BE2C (cell line): Measurements from ENCODE around the gene SNRPD1.
A peak's percentile ranks its signal among the peaks of the same experiment; 100 is the strongest.

Experiments used
- DNase-seq: peaks from one replicate; pipeline ENCODE4 v3.0.0-alpha.2; 2020
- H3K27me3 ChIP-seq: fragments of 250-450 bp; sonication (Bioruptor Pico); 2 replicates; pipeline ENCODE4 v1.5.1; 2020; ENCODE audit warnings: mild to moderate bottlenecking
- H3K36me3 ChIP-seq: fragments of 250-450 bp; sonication (Bioruptor Pico); 2 replicates; pipeline ENCODE4 v1.5.1; 2020; ENCODE audit warnings: mild to moderate bottlenecking
- H3K4me1 ChIP-seq: fragments of 250-450 bp; sonication (Bioruptor Pico); 2 replicates; pipeline ENCODE4 v1.5.1; 2020
- H3K4me3 ChIP-seq: 2 replicates; pipeline ENCODE4 v1.5.1; 2011; ENCODE audit warnings: low read depth, low read length
- H3K9me3 ChIP-seq: fragments of 250-450 bp; sonication (Bioruptor Pico); 2 replicates; pipeline ENCODE4 v1.5.1; 2020
- CTCF ChIP-seq: IDR thresholded peaks from 2 replicates; pipeline ENCODE4 v1.5.1; 2012; ENCODE audit warnings: mild to moderate bottlenecking, low read depth, low read length

SNRPD1 gene

GRCh38 chr18:21597620-21598019 lies 14.5 kb upstream of the SNRPD1 start:
- no peak for TF ChIP-seq CTCF
- H3K36me3 ChIP-seq = no peaks in the 10 kb centered on the region
- no peaks in the 10 kb centered on the region for H3K4me1 ChIP-seq
- DNase-seq = no peak
- no peak overlapping the region for H3K4me3 ChIP-seq
- no peaks in the 10 kb centered on the region for H3K27me3 ChIP-seq
- no peaks in the 10 kb centered on the region for H3K9me3 ChIP-seq

DNA sequence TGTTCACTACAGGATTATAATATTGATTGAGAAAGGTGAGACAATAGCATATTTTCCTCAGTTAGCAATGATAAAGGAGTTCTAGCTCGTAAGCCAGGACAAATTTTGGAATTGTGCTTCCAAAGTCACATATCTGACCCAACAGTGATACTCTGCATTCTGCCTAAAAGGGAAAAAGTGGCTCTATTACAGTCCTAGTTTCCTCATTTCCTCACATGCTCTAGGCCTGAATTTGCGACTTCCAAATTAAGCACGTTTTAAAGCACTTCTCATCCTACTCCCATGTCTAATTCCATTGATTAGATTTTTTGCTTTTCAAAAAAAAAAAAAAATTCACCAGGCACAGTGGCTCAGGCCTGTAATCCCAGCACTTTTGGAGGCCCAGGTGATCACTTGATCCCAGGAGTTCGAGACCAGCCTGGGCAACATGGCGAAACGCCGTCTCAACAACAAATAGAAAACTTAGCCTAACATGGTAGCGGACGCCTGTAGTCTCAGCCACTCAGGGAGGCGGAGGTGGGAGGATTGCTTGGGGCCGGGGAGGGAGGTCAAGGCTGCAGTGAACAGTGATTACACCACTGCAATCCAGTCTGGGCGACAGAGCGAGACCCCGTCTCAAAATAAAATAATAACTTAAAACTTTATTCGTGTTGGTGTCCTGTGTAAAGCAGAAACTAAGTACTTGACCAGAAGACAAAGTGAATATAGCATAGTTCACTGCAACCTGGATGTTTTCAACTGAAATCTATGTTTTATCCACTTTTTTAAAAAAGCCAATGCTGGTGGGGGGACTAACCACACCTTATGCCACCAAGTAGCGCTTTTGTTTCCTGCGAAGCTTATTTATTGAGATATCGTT lies 13.2 kb upstream of the SNRPD1 start:
- H3K4me3 ChIP-seq = peak overlapping the region; percentile 83
- H3K27me3 ChIP-seq = no peaks in the 10 kb centered on the region
- no peak for DNase-seq
- no peaks in the 10 kb centered on the region for H3K4me1 ChIP-seq
- no peaks in the 10 kb centered on the region for H3K36me3 ChIP-seq
- H3K9me3 ChIP-seq = no peaks in the 10 kb centered on the region
- no peak for TF ChIP-seq CTCF

GRCh38 chr18:21599585-21600525 lies 12.3 kb upstream of the SNRPD1 start:
- H3K36me3 ChIP-seq = no peaks in the 10 kb centered on the region
- H3K4me1 ChIP-seq = no peaks in the 10 kb centered on the region
- H3K27me3 ChIP-seq = no peaks in the 10 kb centered on the region
- peak overlapping the region; percentile 83 for H3K4me3 ChIP-seq
- no peaks in the 10 kb centered on the region for H3K9me3 ChIP-seq
- peak; percentile 38 for DNase-seq
- no peak for TF ChIP-seq CTCF

- peak; percentile 43 for TF ChIP-seq CTCF
- no peaks in the 10 kb centered on the region for H3K27me3 ChIP-seq
- H3K4me3 ChIP-seq = peak within 1 kb of the TSS; percentile 83
- peak; percentile 92 for DNase-seq
- no peaks in the 10 kb centered on the region for H3K9me3 ChIP-seq
- no peaks in the 10 kb centered on the region for H3K4me1 ChIP-seq
- H3K36me3 ChIP-seq = no peaks in the 10 kb centered on the region
Measured at GRCh38 chr18:21600526-21601410, 11.3 kb upstream of the SNRPD1 start, which contains the start of gene ESCO1. ESCO1 (minus strand) TSS chr18:21600704; CDS start chr18:21574843, 25,861 bp downstream.

DNA sequence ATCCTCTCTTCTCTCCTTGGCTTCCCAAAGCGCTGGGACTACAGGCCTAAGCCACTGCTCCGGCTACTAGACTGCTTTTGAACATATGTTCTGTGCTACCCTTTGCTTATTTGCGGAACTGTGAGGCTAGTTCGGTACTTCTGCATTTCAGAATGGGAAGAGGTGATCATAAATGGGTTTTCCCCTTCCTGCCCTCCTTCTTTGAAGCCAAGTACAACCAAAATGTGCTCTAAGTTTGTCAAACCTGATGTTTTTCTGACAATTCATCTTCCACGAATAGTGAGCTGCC lies 9.9 kb upstream of the SNRPD1 start:
- Histone ChIP-seq H3K4me1 (no peaks in the 10 kb centered on the region), H3K27me3 (no peaks in the 10 kb centered on the region), H3K36me3 (no peaks in the 10 kb centered on the region), H3K9me3 (no peaks in the 10 kb centered on the region), H3K4me3 (no peak overlapping the region)
- no peak for TF ChIP-seq CTCF
- no peak for DNase-seq
